Measurements from ENCODE around the gene WFIKKN2.
"Not testable (repeated sequence)": the region's sequence is repeated elsewhere in the genome, so short reads cannot be mapped to it uniquely, and the experiment has no call there.

WFIKKN2 gene

DNA sequence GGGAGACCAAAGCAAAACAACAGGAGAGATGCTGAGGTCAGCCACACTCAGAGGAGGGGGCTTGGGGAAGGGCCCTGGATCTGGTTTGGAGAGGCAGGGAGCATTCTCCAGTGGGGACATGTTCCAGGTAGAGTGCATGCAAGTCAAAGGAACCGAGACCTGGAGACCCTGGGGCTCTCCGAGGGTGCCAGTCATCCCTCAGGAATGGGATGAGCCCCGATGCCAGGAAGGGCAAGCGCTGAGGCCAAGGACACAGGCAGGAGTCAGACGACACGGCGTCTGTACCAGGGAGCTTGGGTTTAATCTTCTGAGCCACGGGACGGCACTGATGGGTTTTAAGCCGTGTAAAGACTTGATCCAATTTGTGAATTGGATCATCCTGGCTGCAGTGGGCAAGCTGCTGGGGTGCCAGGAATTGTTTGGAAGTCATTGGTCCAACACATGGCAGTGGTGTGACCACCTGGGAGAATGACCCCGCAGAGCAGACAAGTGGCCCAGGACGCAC, 35.1 kb upstream of the WFIKKN2 start:
- H3K9ac ChIP-seq (ENCODE audit: low read length), result no peak overlapping the region
- no peak for DNase-seq (ENCODE audit: low read depth)
- no peaks in the 10 kb centered on the region for H3K9me3 ChIP-seq (ENCODE audit: control insufficient read depth, low read length)
- no peaks in the 10 kb centered on the region for H3K4me1 ChIP-seq (ENCODE audit: control insufficient read depth, insufficient read depth, low read length)
- H3K27me3 ChIP-seq (replicated peaks; ENCODE audit: control insufficient read depth, insufficient read depth, low read length), result peaks cover 9% of the 10 kb centered on the region
- H3K36me3 ChIP-seq (ENCODE audit: control insufficient read depth, insufficient read depth, low read length, severe bottlenecking), result no peaks in the 10 kb centered on the region
- H3K4me3 ChIP-seq (ENCODE audit: low read length), result no peak overlapping the region

DNA sequence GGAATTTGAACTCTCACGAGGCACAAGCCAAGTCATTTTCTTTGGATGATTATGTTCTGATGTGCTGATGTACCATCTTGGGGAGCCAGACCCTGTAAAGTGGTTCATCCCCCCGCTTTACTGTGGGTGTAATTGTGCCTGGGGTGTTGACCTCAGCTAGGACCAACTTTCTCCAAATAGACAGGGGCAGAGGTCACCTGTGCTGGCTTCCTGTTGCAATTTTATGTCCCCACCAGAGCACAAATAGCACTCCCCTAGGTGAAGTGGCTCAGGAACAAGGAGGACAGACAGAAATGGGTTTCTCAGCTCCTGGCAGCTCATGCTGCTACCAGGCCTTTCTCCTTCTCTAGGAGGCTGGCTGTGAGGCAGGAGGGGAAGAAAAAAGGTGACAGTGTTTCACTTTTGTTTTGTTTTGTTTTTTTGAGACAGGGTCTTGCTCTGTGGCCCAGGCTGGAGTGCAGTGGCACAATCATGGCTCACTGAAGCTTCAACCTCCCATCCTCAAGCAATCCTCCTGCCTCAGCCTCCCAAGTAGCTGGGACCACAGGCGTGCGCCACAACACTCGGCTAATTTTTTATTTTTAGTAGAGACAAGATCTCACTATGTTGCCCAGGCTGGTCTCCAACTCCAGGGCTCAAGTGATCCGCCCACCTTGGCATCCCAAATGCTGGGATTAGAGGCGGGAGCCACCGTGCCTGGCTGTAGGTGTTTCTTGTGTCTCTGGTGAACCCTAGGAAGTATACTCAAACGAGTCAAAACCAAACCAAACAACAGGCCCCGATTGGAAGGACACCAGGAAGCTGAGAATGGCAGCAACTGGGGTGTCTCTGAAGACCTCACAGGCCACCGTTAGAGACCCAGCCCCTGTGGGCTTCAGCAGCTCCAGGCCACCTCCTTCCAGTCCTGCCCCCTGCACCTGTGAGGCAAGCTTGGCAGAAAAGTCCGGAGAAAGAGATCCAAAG, 32.5 kb upstream of the WFIKKN2 start:
- H3K27me3 ChIP-seq (replicated peaks; ENCODE audit: control insufficient read depth, insufficient read depth, low read length), result peaks cover 9% of the 10 kb centered on the region
- H3K9ac ChIP-seq (ENCODE audit: low read length), result no peak overlapping the region
- no peaks in the 10 kb centered on the region for H3K4me1 ChIP-seq (ENCODE audit: control insufficient read depth, insufficient read depth, low read length)
- no peak overlapping the region for H3K4me3 ChIP-seq (ENCODE audit: low read length)
- H3K36me3 ChIP-seq (ENCODE audit: control insufficient read depth, insufficient read depth, low read length, severe bottlenecking), result no peaks in the 10 kb centered on the region
- no peak for DNase-seq (ENCODE audit: low read depth)
- H3K9me3 ChIP-seq (ENCODE audit: control insufficient read depth, low read length), result no peaks in the 10 kb centered on the region

DNA sequence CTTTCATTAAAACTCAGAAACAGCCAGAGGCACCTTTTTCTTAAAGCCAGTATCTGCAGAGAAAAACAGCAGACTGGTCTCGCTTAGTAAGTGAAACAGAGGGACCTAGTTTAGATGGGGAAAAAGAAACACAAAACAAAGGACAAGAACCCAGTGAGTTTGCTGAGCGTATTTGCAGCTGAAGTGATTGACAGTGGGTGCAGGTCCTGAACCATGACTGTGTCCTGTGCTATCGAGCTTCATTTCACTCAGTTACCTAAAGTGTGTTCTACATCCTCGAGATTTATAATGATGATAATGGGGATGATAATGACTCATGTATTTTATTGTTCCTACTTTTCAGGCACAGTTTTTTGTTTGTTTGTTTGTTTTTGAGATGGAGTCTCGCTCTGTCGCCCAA, 31.7 kb upstream of the WFIKKN2 start:
- no peak overlapping the region for H3K4me3 ChIP-seq (ENCODE audit: low read length)
- H3K9ac ChIP-seq (ENCODE audit: low read length), result no peak overlapping the region
- H3K9me3 ChIP-seq (ENCODE audit: control insufficient read depth, low read length), result no peaks in the 10 kb centered on the region
- no peaks in the 10 kb centered on the region for H3K4me1 ChIP-seq (ENCODE audit: control insufficient read depth, insufficient read depth, low read length)
- H3K36me3 ChIP-seq (ENCODE audit: control insufficient read depth, insufficient read depth, low read length, severe bottlenecking), result no peaks in the 10 kb centered on the region
- peaks cover 11% of the 10 kb centered on the region for H3K27me3 ChIP-seq (replicated peaks; ENCODE audit: control insufficient read depth, insufficient read depth, low read length)
- DNase-seq (ENCODE audit: low read depth), result no peak

DNA sequence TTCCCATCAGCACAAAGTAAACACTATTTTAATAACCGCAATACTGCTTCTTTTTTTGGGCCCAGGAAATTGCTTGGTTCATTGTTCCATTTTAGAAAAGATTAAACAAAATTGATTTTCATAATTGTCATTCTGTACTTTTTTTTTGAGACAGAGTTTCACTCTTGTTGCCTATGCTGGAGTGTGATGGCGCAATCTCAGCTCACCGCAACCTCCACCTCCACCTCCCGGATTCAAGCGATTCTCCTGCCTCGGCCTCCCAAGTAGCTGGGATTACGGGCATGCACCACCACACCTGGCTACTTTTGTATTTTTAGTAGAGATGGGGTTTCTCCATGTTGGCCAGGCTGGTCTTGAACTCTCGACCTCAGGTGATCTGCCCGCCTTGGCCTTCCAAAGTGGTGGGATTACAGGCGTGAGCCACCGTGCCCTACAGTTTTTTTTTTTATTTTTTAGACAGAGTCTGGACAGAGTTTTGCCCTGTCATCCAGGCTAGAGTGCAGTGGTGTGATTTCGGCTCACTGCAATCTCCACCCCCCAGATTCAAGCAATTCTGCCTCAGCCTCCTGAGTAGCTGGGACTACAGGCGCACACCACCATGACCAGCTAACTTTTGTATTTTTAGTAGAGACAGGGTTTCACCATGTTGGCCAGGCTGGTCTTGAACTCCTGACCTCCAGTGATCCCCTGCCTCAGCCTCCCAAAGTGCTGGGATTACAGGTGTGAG, 30.5 kb upstream of the WFIKKN2 start:
- H3K9ac ChIP-seq (ENCODE audit: low read length); H3K4me3 ChIP-seq (ENCODE audit: low read length); H3K9me3 ChIP-seq (ENCODE audit: control insufficient read depth, low read length); DNase-seq (ENCODE audit: low read depth); H3K4me1 ChIP-seq (ENCODE audit: control insufficient read depth, insufficient read depth, low read length); H3K36me3 ChIP-seq (ENCODE audit: control insufficient read depth, insufficient read depth, low read length, severe bottlenecking): not testable (repeated sequence)
- peaks cover 14% of the 10 kb centered on the region for H3K27me3 ChIP-seq (replicated peaks; ENCODE audit: control insufficient read depth, insufficient read depth, low read length)

DNA sequence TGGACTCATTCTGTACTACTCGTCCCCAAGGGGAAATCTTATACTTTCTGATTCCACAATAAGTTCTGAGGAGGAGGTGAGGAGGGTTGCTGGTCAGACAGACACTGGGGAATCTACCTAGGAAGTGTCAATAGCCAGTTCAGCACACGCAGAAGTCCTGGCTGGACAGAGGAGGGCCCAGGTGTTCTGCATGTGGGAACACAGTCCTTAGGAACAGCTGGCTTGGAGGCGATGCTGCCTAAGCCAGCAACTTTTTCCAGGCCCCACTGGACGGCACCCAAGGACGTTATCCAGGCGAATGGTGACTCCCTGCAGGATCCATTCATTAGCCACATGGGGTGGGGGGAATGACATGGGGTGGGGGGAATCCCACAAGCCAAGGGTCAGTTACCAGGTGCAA, 29.9 kb upstream of the WFIKKN2 start:
- Histone ChIP-seq H3K36me3 (ENCODE audit: control insufficient read depth, insufficient read depth, low read length, severe bottlenecking) (no peaks in the 10 kb centered on the region), H3K9me3 (ENCODE audit: control insufficient read depth, low read length) (no peaks in the 10 kb centered on the region), H3K4me1 (ENCODE audit: control insufficient read depth, insufficient read depth, low read length) (no peaks in the 10 kb centered on the region), H3K27me3 (replicated peaks; ENCODE audit: control insufficient read depth, insufficient read depth, low read length) (peaks cover 9% of the 10 kb centered on the region), H3K4me3 (ENCODE audit: low read length) (no peak overlapping the region), H3K9ac (ENCODE audit: low read length) (no peak overlapping the region)
- no peak for DNase-seq (ENCODE audit: low read depth)

DNA sequence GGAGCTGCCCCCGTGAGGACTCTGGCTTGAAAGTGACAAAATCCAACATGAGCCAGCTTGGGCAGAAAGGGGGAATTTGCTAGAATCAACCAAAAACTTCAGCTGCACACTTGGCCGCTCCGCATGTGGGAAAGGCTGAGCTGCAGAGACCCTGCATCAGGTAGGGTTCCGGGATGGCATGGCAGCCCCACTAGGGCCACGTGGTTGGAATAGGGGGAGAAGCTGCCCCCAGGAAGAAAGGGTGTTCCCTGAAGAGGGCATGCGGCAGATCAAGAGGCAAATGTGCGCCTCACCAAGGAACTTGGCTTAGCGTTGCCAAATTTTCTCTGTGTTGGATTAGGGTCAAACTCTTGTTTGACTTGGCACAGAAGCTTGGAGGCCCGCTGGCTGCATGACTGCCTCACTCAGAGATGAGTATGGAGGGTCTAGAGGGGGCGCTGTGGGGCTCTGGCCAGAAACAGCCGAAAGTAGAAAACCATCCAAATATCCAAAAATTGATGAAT, 29.2 kb upstream of the WFIKKN2 start:
- no peak for DNase-seq (ENCODE audit: low read depth)
- Histone ChIP-seq H3K9ac (ENCODE audit: low read length) (no peak overlapping the region), H3K9me3 (ENCODE audit: control insufficient read depth, low read length) (no peaks in the 10 kb centered on the region), H3K36me3 (ENCODE audit: control insufficient read depth, insufficient read depth, low read length, severe bottlenecking) (no peaks in the 10 kb centered on the region), H3K4me1 (ENCODE audit: control insufficient read depth, insufficient read depth, low read length) (no peaks in the 10 kb centered on the region), H3K27me3 (replicated peaks; ENCODE audit: control insufficient read depth, insufficient read depth, low read length) (peaks cover 10% of the 10 kb centered on the region), H3K4me3 (ENCODE audit: low read length) (no peak overlapping the region)

DNA sequence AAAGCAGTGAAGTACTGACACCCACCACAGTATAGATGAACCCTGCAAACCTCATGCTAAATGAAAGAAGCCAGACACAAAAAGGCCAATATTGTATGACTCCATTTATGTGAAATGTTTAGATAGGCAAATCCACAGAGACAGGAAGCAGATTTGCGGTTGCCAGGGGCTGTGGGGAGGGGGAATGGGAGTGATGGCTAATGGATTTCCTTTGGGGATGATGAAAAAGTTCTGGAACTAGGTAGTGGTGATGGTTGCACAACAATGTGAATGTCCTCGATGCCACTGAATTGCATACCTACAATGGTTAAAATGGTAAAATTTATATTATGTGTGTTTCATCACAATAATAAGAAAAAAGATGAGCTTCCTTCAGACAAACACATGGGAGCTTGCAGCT, 28.4 kb upstream of the WFIKKN2 start:
- no peak for DNase-seq (ENCODE audit: low read depth)
- H3K4me3 ChIP-seq (ENCODE audit: low read length), result no peak overlapping the region

DNA sequence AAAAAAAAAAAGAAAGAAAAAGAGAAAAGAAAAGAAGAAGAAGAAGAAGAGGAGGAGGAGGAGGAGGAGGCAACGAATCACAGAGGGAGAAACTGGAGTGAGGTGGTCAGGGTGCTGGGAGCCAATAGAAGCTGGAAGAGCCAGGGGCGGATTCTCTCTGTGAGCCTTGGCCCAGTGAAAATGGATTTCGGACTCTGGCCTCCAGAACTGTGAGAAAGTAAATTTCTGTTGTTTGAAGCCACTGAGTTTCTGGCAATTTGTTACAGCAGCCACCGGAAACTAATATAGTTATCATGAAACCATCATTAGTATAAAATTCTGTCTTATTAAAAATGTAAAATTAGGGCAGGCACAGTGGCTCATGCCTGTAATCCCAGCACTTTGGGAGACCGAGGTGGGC, 27.7 kb upstream of the WFIKKN2 start:
- no peak overlapping the region for H3K9ac ChIP-seq (ENCODE audit: low read length)
- no peaks in the 10 kb centered on the region for H3K36me3 ChIP-seq (ENCODE audit: control insufficient read depth, insufficient read depth, low read length, severe bottlenecking)
- H3K27me3 ChIP-seq (replicated peaks; ENCODE audit: control insufficient read depth, insufficient read depth, low read length), result peaks cover 22% of the 10 kb centered on the region
- DNase-seq (ENCODE audit: low read depth), result no peak
- no peaks in the 10 kb centered on the region for H3K4me1 ChIP-seq (ENCODE audit: control insufficient read depth, insufficient read depth, low read length)
- H3K9me3 ChIP-seq (ENCODE audit: control insufficient read depth, low read length), result no peaks in the 10 kb centered on the region
- H3K4me3 ChIP-seq (ENCODE audit: low read length), result no peak overlapping the region

More for the DNA sequence above, 28.4 kb upstream of the WFIKKN2 start:
- H3K4me1 ChIP-seq (ENCODE audit: control insufficient read depth, insufficient read depth, low read length), result no peaks in the 10 kb centered on the region
- H3K9me3 ChIP-seq (ENCODE audit: control insufficient read depth, low read length), result no peaks in the 10 kb centered on the region
- no peaks in the 10 kb centered on the region for H3K36me3 ChIP-seq (ENCODE audit: control insufficient read depth, insufficient read depth, low read length, severe bottlenecking)
- H3K27me3 ChIP-seq (replicated peaks; ENCODE audit: control insufficient read depth, insufficient read depth, low read length), result peaks cover 19% of the 10 kb centered on the region
- H3K9ac ChIP-seq (ENCODE audit: low read length), result no peak overlapping the region

DNA sequence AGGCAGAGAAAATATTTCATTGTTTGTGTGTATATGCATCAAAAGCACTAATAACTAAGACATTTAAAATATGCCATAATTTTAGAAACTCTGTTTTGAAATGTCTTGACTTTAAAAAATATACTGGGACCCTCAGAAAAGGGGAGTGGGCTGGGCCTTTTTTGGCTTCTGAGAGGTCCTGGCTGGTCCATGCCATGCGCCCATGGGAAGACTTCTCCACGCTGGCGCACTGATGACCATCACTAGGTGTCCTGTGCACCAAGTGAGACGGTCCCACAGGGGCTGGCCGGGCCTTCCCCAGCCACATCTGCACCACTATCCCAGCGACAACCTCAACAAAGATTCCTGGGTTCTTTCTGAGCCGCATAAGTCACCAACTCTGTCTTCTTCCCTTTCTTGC, 27.0 kb upstream of the WFIKKN2 start:
- no peak for DNase-seq (ENCODE audit: low read depth)
- Histone ChIP-seq H3K4me1 (ENCODE audit: control insufficient read depth, insufficient read depth, low read length) (no peaks in the 10 kb centered on the region), H3K9me3 (ENCODE audit: control insufficient read depth, low read length) (no peaks in the 10 kb centered on the region), H3K4me3 (ENCODE audit: low read length) (no peak overlapping the region), H3K36me3 (ENCODE audit: control insufficient read depth, insufficient read depth, low read length, severe bottlenecking) (no peaks in the 10 kb centered on the region), H3K27me3 (replicated peaks; ENCODE audit: control insufficient read depth, insufficient read depth, low read length) (peaks cover 22% of the 10 kb centered on the region), H3K9ac (ENCODE audit: low read length) (no peak overlapping the region)

DNA sequence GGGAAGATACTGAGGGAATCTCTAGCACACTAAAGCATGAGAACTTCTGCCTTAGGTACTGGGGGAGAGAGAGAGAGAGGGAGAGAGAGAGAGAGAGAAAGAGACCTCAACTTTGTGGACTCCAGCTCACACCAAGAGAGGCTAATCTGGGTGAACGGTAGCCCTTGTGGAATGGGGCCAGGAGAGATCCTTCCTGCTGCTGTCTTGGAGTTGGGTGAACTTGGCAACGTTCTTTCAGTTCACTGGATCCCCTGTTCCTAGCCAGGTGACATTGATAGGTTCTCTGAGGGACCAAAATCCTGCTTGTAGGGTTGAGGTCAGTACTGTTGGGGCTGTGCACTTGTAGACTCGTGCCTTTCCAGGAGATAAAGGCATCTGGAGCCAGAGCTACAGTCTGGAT, 26.5 kb upstream of the WFIKKN2 start:
- Histone ChIP-seq H3K4me1 (ENCODE audit: control insufficient read depth, insufficient read depth, low read length) (no peaks in the 10 kb centered on the region), H3K4me3 (ENCODE audit: low read length) (no peak overlapping the region), H3K9me3 (ENCODE audit: control insufficient read depth, low read length) (no peaks in the 10 kb centered on the region), H3K27me3 (replicated peaks; ENCODE audit: control insufficient read depth, insufficient read depth, low read length) (peaks cover 22% of the 10 kb centered on the region), H3K9ac (ENCODE audit: low read length) (no peak overlapping the region), H3K36me3 (ENCODE audit: control insufficient read depth, insufficient read depth, low read length, severe bottlenecking) (no peaks in the 10 kb centered on the region)
- DNase-seq (ENCODE audit: low read depth), result no peak

DNA sequence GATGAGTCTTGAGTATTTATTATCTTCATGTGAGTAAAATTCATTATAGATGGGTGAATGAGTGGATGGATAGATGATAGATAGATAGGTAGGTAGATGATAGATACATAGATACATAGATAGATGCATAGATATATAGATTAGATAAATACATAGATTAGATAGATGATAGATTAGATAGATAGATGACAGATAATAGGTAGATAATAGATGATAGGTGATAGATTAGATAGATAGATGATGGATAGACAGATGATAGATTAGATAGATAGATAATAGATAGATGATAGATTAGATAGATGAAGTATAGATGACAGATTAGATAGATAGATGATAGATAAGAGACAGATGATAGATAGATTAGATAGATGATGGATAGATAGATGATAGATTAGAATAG, 21.8 kb upstream of the WFIKKN2 start:
- Histone ChIP-seq H3K4me3 (ENCODE audit: low read length) (no peak overlapping the region), H3K9me3 (ENCODE audit: control insufficient read depth, low read length) (no peaks in the 10 kb centered on the region), H3K36me3 (ENCODE audit: control insufficient read depth, insufficient read depth, low read length, severe bottlenecking) (no peaks in the 10 kb centered on the region), H3K4me1 (ENCODE audit: control insufficient read depth, insufficient read depth, low read length) (no peaks in the 10 kb centered on the region), H3K27me3 (replicated peaks; ENCODE audit: control insufficient read depth, insufficient read depth, low read length) (peaks cover 38% of the 10 kb centered on the region), H3K9ac (ENCODE audit: low read length) (no peak overlapping the region)
- DNase-seq (ENCODE audit: low read depth), result no peak
